SKM-1 (cell line): ENCODE data around the gene CCR1.
"Not testable (repeated sequence)": the region's sequence is repeated elsewhere in the genome, so short reads cannot be mapped to it uniquely, and the experiment has no call there.

Source experiments
- DNase-seq: peaks from one replicate; lab custom pipeline; 2025; ENCODE audit not compliant: unreplicated experiment; lab: John Stamatoyannopoulos, UW

Gene CCR1

DNA sequence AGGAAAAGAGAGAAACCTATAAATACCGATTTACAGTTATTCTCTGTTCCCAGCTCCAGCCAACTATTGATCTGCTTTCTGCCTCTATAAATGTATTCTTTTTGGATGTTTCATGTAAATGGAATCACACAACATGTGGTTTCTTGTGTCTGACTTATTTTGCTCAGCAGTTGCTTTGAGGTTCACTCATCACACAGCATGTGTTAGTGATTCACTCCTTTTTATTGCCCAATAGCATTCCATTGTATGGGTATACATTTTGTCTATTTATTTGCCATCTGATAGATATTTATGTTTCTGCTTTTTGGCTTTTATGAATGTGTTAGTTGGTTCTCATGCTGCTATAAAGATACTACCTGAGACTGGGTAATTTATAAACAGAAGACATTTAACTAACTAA, 23.6 kb downstream of the CCR1 start:
- DNase-seq = no peak

GRCh38 chr3:46183330-46183729, 24.8 kb downstream of the CCR1 start:
- DNase-seq = no peak

GRCh38 chr3:46168583-46169345, 39.3 kb downstream of the CCR1 start:
- no peak for DNase-seq

- no peak for DNase-seq
These were observed 44.5 kb downstream of the CCR1 start for GRCh38 chr3:46163556-46164041.

GRCh38 chr3:46162975-46163555, 45.0 kb downstream of the CCR1 start:
- DNase-seq = no peak

- DNase-seq = not testable (repeated sequence)
These were observed 50.4 kb downstream of the CCR1 start for GRCh38 chr3:46157685-46158084.

DNA sequence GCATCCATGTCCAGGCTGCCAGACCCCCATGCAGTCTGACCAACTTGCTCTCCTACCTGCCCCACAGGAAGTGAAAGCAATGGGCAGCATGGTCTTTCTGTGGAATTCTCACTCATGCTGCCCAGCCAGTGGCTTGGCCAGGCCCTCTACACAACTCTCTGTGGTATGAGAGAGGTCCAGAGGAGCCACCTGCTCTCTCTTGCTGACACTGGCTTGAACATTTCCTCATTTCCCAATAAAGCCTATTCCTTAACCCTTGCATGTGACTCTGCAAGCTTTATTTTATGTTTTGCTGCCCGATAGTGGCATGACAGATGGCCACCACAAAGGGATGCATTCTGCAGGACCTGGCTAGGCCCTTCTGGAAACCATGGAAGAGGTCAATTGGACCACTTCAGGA, 53.8 kb downstream of the CCR1 start:
- no peak for DNase-seq
